Measurements from ENCODE around the gene ZNF48.
A peak's percentile ranks its signal among the peaks of the same experiment; 100 is the strongest.

Gene ZNF48

GRCh38 chr16:30352488-30353401, 42.5 kb upstream of the ZNF48 start:
- Histone ChIP-seq H3K4me1 (ENCODE audit: low read length) (peaks cover 24% of the 10 kb centered on the region), H3K9ac (ENCODE audit: low read length) (no peak overlapping the region), H3K27ac (ENCODE audit: low read length) (no peak overlapping the region), H2AFZ (ENCODE audit: low read depth, low read length) (no peak overlapping the region), H3K79me2 (ENCODE audit: low read length) (peaks cover 19% of the 10 kb centered on the region), H3K27me3 (ENCODE audit: low read depth, low read length) (no peaks in the 10 kb centered on the region), H4K20me1 (ENCODE audit: insufficient read depth, low read length) (no peaks in the 10 kb centered on the region), H3K9me3 (ENCODE audit: insufficient read depth, low read length) (no peaks in the 10 kb centered on the region), H3K4me3 (ENCODE audit: low read length) (no peak overlapping the region), H3K36me3 (replicated peaks; ENCODE audit: low read depth, low read length) (peaks cover 26% of the 10 kb centered on the region), H3K4me2 (ENCODE audit: low read length) (no peak overlapping the region)
- TF ChIP-seq CTCF (IDR thresholded peaks at IDR 0.05; ENCODE audit: low read depth, low read length) (no peak), EZH2phosphoT487 (IDR thresholded peaks at IDR 0.05; ENCODE audit: low read depth) (no peak)

- no peaks in the 10 kb centered on the region for H3K9me3 ChIP-seq (ENCODE audit: insufficient read depth, low read length)
- peak overlapping the region; percentile 96 for H3K4me3 ChIP-seq (ENCODE audit: low read length)
- no peak for TF ChIP-seq CTCF (IDR thresholded peaks at IDR 0.05; ENCODE audit: low read depth, low read length)
- TF ChIP-seq EZH2phosphoT487 (IDR thresholded peaks at IDR 0.05; ENCODE audit: low read depth), result no peak
- H3K27ac ChIP-seq (ENCODE audit: low read length), result no peak overlapping the region
- H3K4me2 ChIP-seq (ENCODE audit: low read length), result peak overlapping the region; percentile 85
- peaks cover 19% of the 10 kb centered on the region for H3K79me2 ChIP-seq (ENCODE audit: low read length)
- no peaks in the 10 kb centered on the region for H4K20me1 ChIP-seq (ENCODE audit: insufficient read depth, low read length)
- peaks cover 24% of the 10 kb centered on the region for H3K4me1 ChIP-seq (ENCODE audit: low read length)
- peaks cover 28% of the 10 kb centered on the region for H3K36me3 ChIP-seq (replicated peaks; ENCODE audit: low read depth, low read length)
- H3K27me3 ChIP-seq (ENCODE audit: low read depth, low read length), result no peaks in the 10 kb centered on the region
- H3K9ac ChIP-seq (ENCODE audit: low read length), result peak overlapping the region; percentile 89; the same call in 1 of the 2 replicates
- H2AFZ ChIP-seq (ENCODE audit: low read depth, low read length), result no peak overlapping the region
Observed at GRCh38 chr16:30353438-30354129, 41.6 kb upstream of the ZNF48 start.

GRCh38 chr16:30354423-30355143, 40.6 kb upstream of the ZNF48 start:
- Histone ChIP-seq H3K9me3 (ENCODE audit: insufficient read depth, low read length) (no peaks in the 10 kb centered on the region), H3K4me2 (ENCODE audit: low read length) (peak overlapping the region; percentile 85), H3K27me3 (ENCODE audit: low read depth, low read length) (no peaks in the 10 kb centered on the region), H3K9ac (ENCODE audit: low read length) (peak overlapping the region; percentile 89), H3K4me1 (ENCODE audit: low read length) (peaks cover 22% of the 10 kb centered on the region), H3K36me3 (replicated peaks; ENCODE audit: low read depth, low read length) (peaks cover 36% of the 10 kb centered on the region), H2AFZ (ENCODE audit: low read depth, low read length) (peak overlapping the region; percentile 84; the same call in 1 of the 2 replicates), H4K20me1 (ENCODE audit: insufficient read depth, low read length) (no peaks in the 10 kb centered on the region), H3K27ac (ENCODE audit: low read length) (peak overlapping the region; percentile 52), H3K79me2 (ENCODE audit: low read length) (peaks cover 19% of the 10 kb centered on the region), H3K4me3 (ENCODE audit: low read length) (peak overlapping the region; percentile 96)
- TF ChIP-seq CTCF (IDR thresholded peaks at IDR 0.05; ENCODE audit: low read depth, low read length) (no peak), EZH2phosphoT487 (IDR thresholded peaks at IDR 0.05; ENCODE audit: low read depth) (no peak)
